HG03095 (cell line): Measurements from ENCODE around the gene MAP3K10.
"Not testable (repeated sequence)": the region's sequence is repeated elsewhere in the genome, so short reads cannot be mapped to it uniquely, and the experiment has no call there.

Experiments used
- ATAC-seq: cut with Tn5 transposase; IDR thresholded peaks from one replicate; pipeline ENCODE4 v1.9.1; 2021; ENCODE audit warnings: moderate library complexity; ENCODE audit not compliant: unreplicated experiment

Gene MAP3K10

GRCh38 chr19:40190891-40191835, at the start of gene MAP3K10:
Gene MAP3K10 (plus strand): TSS chr19:40191426. CDS start chr19:40192032, 606 bp downstream.
- peak; percentile 68 for ATAC-seq

DNA sequence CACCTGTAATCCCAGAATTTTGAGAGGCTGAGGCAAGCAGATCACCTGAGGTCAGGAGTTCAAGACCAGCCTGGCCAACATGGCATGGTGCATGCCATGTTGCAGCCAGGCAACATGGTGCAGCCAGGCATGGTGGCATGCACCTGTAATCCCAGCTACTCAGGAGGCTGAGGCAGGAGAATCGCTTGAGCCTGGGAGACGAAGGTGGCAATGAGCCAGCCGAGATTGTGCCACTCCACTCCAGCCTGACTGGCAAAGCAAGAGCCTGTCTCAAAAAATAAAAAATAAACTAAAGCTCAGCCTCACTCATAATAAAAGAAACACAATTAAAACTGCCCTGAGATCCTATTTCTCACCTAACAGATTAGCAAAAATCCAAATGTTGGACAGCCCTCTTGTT, 49.7 kb upstream of the MAP3K10 start:
- ATAC-seq, result no peak

DNA sequence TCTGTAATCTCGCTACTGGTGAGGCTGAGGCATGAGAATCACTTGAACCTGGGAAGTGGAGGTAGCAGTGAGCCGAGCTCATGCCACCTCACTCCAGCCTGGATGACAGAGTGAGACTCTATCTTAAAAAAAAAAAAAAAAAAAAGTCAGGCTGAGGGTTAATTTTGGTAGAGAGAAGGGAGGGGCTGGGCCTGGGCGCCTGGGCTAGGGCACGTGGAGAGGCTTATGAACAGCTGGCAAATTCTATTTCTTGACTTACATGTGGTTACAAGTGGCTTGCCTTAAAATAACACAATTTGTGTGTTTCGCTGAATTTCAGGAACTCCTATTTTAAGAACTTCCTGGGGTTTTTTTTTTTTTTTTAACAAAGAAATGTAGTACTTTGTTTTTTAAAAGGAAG, 47.6 kb upstream of the MAP3K10 start:
- ATAC-seq, result no peak

DNA sequence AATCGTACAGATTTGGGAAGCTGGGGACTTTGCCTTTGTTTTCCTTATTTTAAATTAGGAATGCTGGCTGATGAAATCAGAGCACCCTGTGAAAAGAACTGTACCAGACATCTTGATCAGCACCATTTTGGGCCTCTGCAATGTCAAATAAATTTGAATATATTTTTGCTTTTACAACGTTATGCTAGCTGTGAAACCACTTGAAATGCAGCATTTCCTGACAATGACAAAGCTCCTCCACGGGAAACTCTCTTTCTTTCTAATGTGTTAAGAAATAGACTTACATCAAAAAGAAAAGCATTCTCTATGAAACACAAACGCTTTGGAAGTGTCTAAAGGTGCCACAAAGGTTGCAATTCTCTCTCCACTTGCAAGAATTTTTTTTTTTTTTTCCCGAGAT, 47.1 kb upstream of the MAP3K10 start:
- no peak for ATAC-seq

GRCh38 chr19:40144947-40145748, 46.1 kb upstream of the MAP3K10 start:
- no peak for ATAC-seq

GRCh38 chr19:40145749-40146029, 45.5 kb upstream of the MAP3K10 start:
- not testable (repeated sequence) for ATAC-seq

GRCh38 chr19:40147338-40147692, 43.9 kb upstream of the MAP3K10 start:
- no peak for ATAC-seq

DNA sequence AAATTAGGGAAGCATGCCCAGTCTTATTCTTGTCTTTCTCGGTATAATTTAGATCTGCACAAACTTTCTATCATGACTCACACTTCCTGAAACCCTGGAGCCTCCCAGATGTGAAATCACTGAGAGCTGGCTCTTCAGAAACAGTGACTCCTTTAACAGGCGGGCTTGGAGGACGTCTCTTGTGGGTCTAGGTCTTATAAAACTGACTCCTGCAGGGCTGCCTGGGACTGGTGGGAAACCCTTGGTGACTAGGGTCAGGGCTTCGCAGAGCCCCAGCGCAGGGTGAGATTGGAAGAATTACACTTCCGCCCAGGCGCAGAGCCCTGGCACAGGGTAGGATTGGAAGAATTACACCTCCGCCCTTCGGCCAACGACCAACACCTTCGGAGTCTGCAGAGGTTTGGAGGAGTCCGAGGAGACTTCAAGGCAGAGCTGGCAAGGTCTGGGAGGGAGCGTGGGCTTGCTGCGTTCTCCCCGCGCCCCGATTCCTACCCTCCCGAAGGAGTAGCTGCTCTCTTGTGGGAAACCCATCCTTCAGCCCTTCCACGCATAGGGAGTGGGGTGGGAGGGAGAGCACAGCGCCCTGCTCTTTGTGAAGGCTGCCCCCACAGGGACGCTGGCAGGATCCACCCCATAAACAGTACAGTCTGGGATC, 43.4 kb upstream of the MAP3K10 start:
- ATAC-seq, result no peak

DNA sequence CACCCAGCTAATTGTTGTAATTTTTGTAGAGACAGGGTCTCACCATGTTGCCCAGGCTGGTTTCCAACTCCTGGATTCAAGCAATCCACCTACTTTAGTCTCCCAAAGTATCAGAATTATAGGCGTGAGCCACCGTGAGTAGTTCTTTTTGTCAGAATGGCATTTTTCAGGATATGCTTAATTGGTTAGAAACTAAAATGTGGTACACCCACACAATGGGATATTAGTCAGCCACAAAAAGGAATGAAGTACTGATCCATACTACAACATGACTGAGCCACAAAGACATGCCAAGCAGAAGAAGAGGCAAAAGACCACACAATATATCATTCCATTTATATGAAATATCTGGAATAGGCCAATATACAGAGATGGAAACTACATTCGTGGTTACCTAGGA, 41.7 kb upstream of the MAP3K10 start:
- ATAC-seq, result no peak

DNA sequence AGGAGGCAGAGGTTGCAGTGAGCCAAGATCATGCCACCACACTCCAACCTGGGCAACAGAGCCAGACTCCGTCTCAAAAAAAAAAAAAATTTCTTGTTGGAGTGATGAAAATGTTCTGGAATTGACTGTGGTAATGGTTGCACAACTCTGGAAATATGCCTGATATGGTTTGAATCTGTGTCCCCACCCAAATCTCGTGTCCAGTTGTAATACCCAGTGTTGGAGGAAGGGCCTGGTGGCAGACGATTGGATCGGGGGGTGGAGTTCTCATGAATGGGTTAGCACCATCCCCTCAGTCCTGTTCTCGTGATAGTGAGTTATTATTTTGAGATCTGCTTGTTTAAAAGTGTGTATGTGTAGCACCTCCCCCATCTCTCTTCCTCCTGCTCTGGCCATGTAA, 41.1 kb upstream of the MAP3K10 start:
- no peak for ATAC-seq

DNA sequence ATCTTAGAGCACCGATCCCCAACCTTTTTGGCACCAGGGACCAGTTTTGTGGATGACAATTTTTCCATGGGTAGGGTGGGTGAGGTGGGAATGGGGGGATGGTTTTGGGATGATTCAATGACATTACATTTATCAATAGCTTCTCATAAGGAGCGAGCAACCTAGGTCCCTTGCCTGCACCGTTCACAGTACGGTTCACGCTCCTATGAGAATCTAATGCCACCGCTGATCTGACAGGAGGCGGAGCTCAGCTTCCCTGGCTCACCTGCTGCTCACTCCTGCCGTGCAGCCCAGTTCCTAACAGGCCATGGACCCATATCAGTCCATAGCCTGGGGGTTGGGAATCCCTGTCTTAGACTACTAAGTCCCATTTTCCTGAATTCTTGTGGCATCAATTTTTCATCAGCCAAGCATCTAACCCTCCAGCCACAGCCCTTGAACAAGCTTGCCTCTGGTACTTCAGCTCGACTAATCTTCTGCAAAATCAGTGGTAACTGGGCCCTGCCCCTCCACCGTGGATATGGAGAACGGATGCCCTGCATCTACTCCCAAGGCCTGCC, 37.0 kb upstream of the MAP3K10 start:
- no peak for ATAC-seq

DNA sequence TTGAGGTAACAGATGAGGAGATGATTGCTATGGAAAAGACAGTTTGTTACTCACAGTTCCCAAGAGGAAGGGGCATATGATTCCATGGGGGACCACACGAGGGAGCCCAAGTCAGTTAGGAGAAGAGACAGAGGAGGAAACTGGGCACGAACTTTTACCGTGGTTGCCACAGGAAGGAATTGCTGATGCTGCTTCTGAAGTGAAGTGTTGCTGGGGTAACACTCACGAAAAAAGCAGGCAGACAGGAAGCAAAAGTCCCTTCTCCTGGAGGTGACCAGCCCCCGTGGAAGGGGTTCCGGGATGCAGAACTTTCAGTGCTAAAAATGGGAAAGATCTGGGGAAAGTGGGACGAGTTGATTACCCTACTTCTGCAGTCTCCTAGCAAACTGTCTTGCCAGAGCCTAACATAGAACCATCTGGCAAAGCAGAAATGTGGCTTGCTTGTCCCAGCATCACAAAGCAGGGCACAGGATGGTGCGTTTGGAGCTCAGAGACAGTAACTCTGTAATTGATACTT, 35.4 kb upstream of the MAP3K10 start:
- ATAC-seq, result no peak

DNA sequence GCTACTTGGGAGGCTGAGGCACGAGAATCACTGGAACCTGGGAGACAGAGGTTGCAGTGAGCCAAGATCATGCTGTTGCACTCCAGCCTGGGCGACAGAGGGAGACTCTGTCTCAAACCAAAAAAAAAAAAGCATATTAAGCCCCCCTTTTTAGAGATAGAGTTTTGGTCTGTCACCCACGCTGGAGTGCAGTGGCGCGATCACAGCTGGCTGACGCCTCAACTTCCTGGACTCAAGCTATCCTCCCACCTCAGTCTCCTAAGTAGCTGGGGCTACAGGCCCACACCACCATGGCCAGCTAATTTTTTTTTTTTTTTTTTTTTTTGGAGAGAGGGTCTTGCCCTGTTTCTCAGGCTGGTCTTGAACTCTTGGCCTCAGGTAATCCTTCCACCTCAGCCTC, 34.2 kb upstream of the MAP3K10 start:
- no peak for ATAC-seq

GRCh38 chr19:40159744-40160143, 31.5 kb upstream of the MAP3K10 start:
- no peak for ATAC-seq

DNA sequence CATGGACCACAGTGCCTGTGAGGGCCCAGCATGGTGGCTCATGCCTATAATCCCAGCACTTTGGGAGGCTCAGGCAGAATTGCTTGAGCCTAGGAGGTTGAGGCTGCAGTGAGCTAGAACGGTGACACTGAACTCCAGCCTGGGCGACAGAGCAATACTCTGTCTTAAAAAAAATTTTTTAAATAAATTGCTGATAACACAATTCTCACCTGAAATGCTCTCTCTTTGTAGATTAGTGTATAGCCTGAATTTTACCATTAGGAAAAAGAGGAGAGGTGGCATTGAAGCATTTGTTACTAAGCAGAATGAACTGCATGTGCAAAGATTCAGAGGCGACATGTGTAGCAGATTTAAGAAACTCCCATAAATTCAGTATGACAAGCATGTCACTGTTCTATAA, 29.1 kb upstream of the MAP3K10 start:
- ATAC-seq, result no peak

- no peak for ATAC-seq
These were observed 27.6 kb upstream of the MAP3K10 start for GRCh38 chr19:40163541-40164129.

DNA sequence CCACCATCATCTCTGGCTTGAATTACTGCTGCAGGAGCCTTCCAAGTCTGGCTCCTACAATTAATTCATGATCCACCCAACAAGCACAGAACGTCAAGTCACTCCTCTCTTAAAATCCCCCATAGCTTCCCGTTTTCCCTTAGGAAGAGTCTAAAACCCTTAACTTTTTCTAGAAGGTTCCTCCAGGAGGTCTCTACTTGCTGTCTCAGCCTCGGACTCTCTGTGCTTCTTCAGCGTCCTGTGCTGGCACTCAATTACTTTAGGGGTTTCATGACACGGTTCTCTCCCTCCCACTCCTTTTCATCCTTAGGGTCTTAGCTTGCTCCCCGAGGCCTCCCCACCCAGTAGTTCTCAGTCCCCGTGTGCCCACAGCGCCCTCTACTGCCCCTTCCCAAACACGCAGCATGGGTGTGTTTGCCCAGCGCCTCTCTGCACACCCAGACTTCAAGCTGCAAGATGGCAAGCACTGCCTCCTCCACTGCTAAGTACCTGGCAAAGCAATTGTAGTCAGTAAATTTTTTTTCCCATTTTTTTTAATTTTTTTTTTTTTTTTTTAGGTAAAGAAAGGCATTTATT, 25.8 kb upstream of the MAP3K10 start:
- ATAC-seq, result no peak

DNA sequence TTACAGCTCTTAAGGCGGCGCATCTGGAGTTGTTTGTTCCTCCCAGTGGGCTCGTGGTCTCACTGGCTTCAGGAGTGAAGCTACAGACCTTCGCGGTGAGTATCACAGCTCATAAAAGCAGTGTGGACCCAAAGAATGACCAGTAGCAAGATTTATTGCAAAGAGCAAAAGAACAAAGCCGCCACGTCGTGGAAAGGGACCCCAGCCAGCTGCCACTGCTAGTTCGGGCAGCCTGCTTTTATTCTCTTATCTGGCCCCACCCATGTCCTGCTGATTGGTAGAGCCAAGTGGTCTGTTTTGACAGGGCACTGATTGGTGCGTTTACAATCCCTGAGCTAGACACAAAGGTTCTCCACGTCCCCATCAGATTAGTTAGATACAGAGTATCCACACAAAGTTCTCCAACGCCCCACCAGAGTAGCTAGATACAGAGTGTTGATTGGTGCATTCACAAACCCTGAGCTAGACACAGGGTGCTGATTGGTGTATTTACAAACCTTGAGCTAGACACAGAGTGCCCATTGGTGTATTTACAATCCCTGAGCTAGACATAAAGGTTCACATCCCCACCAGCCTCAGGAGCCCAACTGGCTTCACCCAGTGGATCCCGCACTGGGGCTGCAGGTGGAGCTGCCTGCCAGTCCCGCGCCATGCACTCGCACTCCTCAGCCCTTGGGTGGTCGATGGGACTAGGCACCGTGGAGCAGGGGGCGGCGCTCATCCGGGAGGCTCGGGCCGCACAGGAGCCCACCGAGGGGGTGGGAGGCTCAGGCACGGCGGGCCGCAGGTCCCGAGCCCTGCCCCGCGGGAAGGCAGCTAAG, 21.5 kb upstream of the MAP3K10 start:
- ATAC-seq, result not testable (repeated sequence)

GRCh38 chr19:40170303-40170989, 20.8 kb upstream of the MAP3K10 start:
- ATAC-seq, result not testable (repeated sequence)
